ENCODE results near the gene ATP13A3.

ATP13A3 gene

DNA sequence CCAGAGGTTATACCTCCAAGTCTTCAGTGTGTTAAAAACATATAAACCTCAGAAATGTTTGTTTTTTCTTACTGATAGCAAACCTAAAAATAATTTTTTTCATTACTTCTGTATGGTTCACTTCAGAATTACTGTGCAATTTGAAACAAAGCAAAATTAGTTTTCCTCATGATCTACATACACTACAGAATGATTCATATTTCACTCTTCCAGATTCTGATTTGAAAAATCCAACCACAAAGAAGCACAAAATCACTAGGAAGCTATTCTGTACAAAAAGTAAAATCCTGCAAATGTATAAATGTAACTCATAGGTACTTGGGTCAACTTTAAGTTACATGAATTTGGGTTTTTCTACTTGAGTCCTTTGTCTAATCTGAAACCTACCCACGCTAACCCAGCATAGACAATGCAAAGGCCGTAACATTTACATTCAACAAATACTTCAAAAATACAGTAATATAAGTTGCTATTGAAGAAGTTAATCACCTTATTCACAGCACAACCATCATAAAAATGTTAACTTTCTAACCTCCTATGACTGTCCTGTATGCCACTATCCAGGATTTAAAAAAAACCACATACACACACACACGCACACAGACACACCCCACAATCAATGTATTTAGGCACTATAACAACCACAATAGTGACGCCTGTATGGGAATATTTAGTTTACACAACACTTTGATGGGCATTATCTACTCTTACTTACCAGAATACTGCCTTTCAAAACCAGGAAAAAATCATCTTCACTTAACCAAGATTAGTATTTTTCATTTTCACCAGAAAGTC, 11.5 kb downstream of the ATP13A3 start:
- DNase-seq = no peak

DNA sequence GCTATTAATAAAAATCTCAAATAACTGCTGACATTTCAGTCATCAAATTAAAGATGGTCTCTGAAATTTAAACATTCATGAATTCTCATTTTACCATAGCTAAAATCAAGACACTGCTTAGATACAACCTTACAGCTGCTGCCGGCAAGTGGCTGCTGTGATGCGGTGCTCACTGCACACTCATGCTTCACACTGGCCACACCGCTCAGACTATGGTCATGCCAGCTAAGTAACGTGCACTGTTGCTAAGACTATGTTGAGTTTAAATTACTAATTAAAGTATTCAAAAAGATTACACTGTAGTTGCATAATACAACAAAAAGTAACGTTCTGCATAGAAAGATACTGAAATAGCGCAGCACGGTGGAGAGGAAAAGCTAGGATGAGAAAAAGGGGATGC, 12.1 kb downstream of the ATP13A3 start:
- no peak for DNase-seq

DNA sequence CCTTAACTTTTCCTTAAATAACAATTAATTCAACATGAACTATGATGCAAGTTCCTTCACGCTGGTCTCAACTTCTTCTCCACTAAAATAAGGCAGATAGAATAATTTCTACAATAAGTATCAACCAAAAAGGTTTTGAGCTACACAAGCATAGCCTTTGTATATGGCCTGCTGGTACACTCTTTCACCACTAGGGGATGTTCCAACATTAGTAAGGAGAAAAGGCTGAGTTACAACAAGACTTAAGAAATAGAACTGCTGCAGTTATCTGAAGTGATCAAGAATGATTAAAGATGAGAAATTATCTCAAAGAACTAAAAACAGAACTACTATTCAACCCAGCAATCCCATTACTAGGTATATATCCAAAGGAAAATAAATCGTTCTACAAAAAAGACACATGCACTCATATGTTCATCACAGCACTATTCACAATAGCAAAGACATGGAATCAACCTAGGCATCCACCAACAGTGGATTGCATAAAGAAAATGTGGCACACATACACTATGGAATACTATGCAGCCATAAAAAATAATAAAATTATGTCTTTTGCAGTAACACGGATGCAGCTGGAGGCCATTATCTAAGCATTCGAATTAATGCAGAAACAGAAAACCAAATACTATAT, 14.4 kb downstream of the ATP13A3 start:
- peak; percentile 32 for DNase-seq

DNA sequence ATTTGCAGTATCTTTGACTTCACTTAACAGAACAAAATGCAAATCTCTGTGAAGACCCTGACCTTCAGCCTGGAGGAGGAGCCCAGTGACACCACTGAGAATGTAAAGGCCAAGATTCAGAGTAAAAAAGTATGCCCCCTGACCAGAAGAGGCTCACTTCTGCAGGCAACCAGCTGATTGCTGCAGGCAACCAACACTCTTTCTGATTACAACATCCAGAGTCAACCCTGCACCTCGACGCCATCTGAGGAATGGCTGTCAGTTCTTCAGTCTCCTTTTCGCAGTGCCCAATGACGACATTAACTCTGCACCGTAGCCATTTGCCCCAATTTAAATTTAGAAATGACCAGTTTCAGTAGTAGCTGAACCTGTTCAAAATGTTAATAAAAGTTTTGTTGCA, 14.9 kb downstream of the ATP13A3 start:
- no peak for DNase-seq

DNA sequence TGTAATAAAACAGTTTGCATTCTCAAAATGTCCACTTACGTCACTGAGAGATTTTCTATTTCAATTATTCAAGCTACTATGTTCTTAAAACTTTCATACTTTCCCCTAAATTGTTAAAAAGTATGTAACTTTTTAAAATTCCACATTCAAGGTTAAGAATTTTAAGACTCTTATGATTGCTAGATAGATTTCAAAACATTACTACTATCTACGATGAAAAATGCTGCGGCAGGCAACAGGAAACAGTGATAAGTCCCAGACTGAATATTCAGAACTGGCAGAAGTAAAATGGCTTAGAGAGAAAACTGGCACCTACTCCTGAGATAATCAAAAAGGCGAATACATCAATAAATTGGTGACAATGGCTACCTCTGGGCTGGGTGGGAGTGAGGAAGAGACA, 16.2 kb downstream of the ATP13A3 start:
- DNase-seq = no peak

DNA sequence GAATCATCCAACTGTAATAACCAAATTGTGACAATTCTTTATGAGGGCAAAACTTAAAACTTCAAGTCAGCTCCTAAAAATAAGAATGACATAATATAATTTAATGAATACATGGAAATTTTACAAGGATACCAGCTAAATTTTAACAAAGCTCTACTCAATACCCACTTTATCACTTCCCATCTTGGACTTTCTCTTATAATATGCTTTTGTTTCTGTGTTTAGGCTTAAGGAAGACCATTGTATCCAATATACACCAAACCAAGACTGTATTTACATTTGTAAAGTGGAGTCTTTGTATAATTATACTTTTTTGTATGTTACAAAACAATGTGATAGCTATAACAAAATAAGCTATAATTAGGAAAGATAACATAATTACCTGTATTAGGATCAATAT, 16.8 kb downstream of the ATP13A3 start:
- DNase-seq = no peak

DNA sequence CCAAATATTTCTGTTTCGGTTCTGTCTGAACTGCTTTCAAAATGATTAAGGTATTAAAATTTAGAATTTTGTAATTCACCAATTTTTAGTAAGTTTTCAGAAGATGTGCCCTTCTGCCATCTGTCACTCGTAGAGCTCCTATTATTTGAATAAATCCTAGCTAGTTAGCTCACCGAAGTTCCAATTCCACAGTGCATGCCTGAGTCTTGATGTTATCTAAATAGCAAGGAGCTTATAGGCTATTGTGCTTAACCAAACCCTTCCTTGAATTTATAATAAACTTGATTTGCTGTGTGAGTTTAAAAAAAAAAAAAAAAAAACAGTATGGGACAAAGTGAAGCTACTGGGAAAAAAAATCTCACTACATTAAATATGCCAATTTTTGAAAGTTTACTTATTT, 18.7 kb downstream of the ATP13A3 start:
- no peak for DNase-seq

DNA sequence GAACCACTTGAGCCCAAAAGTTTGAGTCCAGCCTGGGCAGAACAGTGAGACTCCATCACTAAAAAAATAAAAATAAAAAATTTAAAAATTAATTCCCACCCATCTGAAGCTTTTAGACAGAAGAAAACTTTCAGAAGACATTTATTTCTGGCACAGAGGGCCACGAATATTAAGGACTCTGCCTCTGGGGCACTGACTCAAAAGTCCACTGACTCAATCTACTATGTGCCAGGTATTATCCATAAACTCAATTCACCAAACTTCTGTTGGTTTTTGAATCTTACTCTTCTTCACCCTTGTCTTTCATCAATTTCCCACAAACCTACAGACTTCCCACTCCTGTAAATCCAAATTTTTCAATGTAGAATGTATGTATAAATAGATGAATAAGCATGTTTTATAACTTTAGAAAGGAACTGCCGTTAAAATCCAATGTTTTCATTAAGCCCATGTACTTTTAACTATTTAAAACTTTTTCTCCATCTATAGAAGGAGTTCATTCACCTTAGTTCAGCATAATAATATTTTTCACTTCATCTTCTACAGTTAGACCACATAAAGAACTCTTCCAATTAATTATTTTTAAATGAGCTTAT, 19.9 kb downstream of the ATP13A3 start:
- DNase-seq = no peak

DNA sequence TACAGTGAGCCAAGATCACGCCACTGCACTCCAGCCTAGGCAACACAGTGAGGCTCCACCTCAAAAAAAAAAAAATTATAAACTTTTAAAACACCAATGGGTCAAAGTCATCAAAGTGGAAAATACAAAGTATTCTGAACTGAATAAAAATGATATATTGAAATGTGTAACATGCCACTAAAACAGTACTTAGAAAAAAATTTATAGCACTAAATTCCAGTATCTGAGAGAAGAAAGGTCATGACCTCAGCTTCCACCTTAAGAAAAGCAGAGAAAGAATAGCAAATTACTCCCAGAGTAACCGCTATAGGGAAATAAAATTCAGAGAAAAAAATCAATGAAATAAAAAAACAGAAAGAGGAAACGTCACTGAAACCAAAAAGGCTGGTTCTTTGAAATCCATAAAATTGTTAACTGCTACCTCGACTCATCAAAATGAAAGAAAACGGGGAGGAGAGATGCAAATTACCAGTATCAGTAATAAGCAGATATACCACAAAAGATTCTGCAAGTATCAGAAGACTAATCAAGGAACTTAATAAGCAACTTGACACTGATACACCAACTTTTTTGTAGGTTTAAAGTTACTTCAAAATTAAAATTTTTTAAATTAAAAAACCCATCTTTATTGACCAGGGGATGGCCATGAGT, 20.8 kb downstream of the ATP13A3 start:
- no peak for DNase-seq

DNA sequence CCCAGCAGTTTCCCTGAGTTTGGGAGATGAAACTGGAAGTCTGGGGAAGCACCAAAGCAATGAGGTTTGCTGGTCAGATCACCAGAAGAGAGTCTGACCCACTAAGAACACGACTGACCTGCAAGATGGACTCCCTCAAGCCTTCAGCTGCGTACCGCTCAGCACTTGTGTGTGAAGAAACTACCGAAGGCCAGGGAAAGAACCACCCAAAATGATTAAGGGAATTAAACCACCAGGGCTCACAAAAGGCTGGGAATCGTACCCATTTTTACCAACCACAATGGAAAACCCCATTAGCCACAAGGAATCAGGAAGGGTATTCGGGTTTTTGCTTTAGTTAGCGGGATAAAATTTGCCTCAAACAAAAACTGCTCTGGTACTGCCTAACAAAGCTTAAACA, 21.6 kb downstream of the ATP13A3 start:
- no peak for DNase-seq

DNA sequence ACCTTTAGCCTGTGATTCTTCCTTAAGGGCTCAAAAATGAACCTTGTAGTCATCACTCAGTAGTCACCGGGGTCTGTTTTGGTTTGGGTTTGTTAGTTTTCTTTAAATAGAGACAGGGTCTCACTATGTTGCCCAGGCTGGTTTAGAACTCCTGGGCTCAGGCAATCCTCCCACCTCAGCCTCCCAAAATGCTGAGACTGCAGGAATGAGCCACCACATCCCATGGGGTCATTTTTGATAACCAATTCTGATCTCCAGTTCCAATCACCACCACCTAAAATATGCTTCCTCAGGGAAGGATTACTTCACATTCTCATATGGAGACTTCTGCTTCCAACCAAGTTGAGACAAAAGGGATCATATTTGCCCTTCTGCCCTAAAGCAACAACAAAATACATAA, 22.1 kb downstream of the ATP13A3 start:
- DNase-seq = no peak

DNA sequence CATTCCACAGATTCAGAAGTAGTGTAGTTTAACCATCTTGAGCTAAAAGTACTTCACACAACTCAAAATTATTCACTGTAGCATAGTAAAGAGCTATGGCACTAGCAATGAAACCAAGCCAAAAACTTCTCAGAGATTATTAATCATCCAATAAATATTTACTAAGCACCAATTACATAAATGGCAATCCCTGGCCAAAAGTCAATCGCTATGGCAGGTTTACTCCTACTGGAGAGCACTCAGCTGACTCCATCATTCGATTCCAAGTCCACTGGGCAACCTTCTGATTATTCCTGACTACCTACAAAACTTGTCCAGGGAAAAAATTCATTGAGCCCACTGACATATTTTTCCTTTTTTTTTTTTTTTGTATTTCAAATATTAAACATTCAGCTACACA, 23.9 kb downstream of the ATP13A3 start:
- peak; percentile 45 for DNase-seq

DNA sequence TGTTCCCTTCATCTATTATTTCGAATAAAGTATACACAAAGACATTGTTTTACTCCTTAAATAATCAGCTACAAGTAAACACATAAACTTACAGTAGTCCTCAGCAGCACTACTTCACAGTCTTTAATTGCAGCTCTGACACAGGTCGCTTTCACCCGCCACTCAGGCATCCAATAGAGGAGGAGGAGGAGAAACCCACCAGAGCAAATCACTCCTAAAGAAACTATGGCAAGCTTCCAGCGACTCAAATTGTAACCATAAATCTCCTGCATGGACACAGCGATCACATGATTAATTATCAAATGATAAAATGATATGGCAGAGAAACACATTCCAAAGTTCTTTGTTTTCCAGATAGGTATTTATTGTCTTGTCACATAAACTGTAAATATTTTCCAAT, 26.2 kb downstream of the ATP13A3 start:
- DNase-seq = no peak

DNA sequence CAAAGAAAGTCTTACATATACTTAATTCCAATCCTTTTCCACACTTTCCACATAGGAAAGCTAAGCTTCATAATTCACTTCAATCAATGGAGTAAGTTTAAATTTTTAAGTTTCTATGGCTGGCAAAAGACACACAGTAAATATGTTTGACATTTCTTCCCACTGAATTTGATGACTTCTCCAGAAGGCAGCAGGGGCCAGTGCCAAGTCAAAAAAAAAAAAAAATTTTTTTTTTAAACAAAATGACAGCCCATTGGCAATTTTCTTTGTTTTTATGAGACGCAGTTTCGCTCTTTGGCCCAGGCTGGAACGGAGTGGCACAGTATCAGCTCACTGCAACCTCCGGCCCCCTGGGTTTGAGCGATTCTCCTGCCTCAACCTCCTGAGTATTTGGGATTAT, 28.7 kb downstream of the ATP13A3 start:
- no peak for DNase-seq

DNA sequence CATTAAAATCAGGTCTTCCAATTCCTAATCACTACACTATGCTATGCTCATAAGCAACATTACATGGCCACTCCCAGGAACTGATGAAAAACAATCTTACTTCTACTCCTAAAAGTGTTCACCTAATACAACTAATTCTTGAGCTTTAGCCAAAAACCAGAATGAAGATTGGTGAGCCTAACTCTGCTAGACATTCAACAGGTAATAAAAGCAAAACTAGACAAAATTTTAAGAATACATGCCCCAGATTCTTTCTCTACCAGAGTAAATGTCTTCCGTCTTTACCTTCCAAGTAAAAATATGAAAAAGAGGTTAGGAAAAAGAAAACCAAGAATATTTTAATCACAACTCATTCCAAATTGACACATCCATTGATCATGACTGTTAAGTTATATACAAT, 31.3 kb downstream of the ATP13A3 start:
- no peak for DNase-seq

DNA sequence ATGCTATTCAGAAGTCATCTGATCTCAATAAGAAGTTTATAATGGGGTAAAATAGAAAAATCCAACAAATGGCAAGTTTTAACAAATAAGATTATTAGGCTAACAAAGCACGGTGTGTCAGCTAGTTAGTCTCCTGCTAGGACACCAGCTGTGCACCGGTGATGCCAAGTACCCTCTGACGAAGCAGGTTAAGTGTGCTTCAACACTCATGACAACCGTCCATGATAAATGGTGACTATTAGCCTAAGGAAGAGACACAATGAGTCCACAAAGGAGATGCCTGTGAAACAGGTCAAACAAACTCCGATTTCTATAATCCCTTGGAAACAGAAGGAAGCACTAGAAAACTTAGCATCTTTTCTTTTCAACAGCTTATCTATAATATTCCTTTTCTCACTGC, 36.5 kb downstream of the ATP13A3 start:
- DNase-seq = peak; percentile 22

DNA sequence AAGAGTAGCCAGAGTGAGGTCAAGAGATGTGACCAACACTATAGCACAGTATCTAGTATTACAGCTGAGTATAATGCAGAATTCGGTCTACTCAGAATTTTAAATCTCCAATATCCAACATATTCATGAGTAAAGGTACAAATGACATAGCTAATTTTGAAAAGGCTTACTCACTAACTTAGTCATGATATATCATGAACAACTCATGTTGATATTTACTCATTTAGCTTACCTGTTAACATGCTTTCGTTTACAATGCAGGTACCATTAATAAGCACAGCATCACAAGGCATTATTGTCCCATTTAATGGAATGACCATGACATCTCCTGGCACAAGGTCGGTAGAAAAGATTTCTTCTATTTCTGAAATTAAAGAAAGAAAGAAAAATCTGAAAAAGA, 36.9 kb downstream of the ATP13A3 start:
- DNase-seq = no peak

DNA sequence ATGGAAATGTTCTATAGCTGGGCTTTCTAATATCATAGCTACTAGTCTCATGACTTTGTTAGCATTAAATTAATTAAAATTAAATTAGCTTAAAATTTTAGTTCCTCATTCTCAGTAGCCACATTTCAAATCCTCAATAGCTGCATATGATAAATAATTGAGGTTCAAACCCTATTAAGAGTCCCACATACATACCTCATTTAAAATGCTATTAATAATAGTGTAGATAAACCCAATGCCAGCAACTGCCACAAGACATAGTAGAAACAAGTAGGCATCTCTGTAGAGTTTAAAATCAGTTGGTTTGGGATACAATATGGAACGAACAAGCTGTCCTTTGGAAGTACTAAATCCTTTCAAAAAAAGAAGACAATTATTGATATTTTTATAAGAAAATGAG, 39.1 kb downstream of the ATP13A3 start:
- no peak for DNase-seq

DNA sequence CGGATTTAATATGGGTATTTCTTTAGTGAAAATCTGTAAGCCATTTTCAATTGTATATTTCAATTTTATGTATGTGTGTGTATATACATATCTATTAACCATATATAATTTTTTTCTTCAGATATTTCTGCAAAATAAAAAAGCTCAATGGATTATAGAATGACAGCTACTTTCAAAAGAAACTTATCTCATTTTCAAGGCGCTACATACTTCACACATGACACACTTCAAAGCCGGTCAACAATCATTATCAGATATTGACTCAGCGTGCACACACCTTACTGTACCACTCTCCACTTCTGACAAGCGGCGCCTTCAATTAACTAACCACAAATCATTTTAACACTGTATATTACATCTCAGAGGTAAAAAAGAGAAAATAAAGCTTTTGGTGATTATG, 39.6 kb downstream of the ATP13A3 start:
- DNase-seq = no peak

DNA sequence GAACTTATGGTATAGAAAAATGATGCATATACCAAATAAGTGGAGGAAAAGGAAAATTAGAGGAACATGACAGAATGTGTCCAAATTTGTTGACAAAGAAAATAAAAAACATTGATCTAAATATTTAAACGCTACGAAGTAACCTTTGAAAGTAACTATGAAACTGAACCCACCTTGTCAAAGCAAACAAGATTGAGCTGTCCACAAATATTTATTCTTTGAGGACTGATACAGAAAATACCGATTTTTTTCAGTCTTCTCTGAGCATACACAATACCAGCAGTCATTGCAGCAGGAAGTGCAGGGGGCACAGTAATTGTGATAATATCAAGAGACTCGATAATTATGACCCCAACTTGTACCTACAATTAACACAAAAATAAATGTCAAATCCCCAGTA, 40.0 kb downstream of the ATP13A3 start:
- DNase-seq = no peak

DNA sequence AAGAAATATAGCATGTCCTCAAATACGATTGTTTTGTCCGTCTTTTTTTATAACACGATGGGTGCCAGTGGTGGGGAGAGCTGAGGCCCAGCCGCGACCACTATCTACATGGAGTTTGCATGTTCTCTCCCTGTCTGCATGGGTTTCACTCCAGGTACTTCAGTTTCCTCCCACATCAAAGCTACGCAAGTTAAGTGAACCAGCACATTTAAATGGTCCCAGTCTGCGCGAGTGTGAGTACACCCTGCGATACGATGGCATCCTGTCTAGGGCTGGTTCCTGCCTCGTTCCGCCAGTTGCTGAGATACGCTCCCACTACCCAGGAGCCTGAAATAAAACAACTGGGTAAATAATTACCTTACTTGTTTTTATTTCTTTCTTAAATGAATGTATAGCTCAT, 40.6 kb downstream of the ATP13A3 start:
- no peak for DNase-seq

DNA sequence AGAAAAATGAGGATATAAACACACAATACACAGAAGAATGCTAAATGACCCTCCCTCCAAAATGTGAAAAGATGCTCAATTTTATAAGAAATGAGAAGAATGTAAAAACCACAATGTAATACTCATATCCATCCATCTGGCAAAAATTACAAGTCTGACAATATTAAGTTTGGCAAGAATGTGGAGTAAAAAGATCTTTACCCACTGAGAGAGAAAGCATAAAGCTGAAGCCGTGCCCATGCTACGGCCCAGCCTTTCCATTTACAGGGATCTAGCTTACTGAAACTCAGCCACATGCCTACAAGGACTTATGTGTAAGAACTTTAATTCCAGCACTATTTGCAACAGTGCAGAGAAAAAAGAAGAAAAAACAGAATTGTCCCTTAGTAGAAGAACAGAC, 42.9 kb downstream of the ATP13A3 start:
- no peak for DNase-seq

DNA sequence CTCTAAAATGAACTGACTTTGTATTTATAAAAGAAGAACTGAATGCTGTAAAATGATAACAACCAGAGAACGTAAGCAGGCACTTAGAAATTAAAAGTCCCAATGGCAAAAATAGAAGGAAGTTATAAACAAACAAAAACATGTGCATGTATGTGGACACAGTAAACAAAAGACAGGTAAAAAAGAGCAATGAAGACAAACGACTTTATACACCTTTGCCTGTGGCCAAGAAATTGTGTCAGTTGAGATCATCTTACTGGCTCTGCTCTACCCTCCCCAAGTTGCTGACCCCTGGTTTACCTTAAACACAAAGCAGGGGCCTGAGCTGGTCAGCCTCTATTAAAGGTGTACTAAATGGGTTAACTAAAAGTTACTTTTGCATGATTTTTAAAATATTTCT, 46.0 kb downstream of the ATP13A3 start:
- DNase-seq = no peak

All from NCI-H446 treated with DMSO at 0.1 percent for 48 hours (cell line).